Neural crest cell (in vitro differentiated cells): ENCODE data around the gene PCDHB1. TPM values are rescaled to one million over a fixed set of nuclear protein-coding genes. Genes with fewer than 3 reads are reported as not detected.

ENCODE experiments used
- DNase-seq: peaks from one replicate; pipeline ENCODE4 v3.0.0; 2021; ENCODE audit warnings: low read depth, mixed read lengths, low spot score
- H3K27ac Mint-ChIP-seq: one replicate; pipeline ENCODE4 v1.8.0; 2021; ENCODE audit warnings: mild to moderate bottlenecking, mixed read lengths; ENCODE audit not compliant: unreplicated experiment
- H3K27me3 Mint-ChIP-seq: 2 replicates; pipeline ENCODE4 v1.8.0; 2021; ENCODE audit warnings: low read depth, mild to moderate bottlenecking, mixed read lengths
- H3K36me3 Mint-ChIP-seq: 2 replicates; pipeline ENCODE4 v1.8.0; 2021; ENCODE audit warnings: low read depth, mild to moderate bottlenecking, mixed read lengths
- H3K4me1 Mint-ChIP-seq: 2 replicates; pipeline ENCODE4 v1.8.0; 2021; ENCODE audit warnings: mixed read lengths
- H3K4me3 Mint-ChIP-seq: one replicate; pipeline ENCODE4 v1.8.0; 2021; ENCODE audit warnings: mild to moderate bottlenecking, mixed read lengths
- H3K9me3 Mint-ChIP-seq: 2 replicates; pipeline ENCODE4 v1.8.0; 2021; ENCODE audit warnings: mixed read lengths
- CTCF ChIP-seq: fragments of 200-600 bp; sonication (generic); conservative IDR thresholded peaks from 2 replicates; pipeline ENCODE4 v1.5.0; 2021; ENCODE audit warnings: antibody characterized with exemption, mild to moderate bottlenecking
- long read RNA-seq: library from polyadenylated mRNA; unstranded; transcript quantifications from one replicate; pipeline ENCODE4 v2.0.0, GENCODE V29; 2020
- total RNA-seq: library from RNA; stranded (reverse); gene quantifications from 2 replicates; pipeline ENCODE4 v1.2.1, GENCODE V29; 2021

The PCDHB1 gene
- 0.14 and 0.23 TPM in 2 replicates for total RNA-seq
- long read RNA-seq, full-length matches to known transcripts: 1 of 1 reads
- long read RNA-seq, partial matches to known transcripts: 0 of 1 reads
- long read RNA-seq, other reads (novel, unspliced or antisense): 0 of 1 reads

- Mint-ChIP-seq H3K36me3 (no peaks in the 10 kb centered on the region), H3K4me1 (peaks cover 14% of the 10 kb centered on the region), H3K4me3 (peak within 1 kb of the TSS; percentile 90), H3K27me3 (peaks cover 37% of the 10 kb centered on the region), H3K27ac (peak within 1 kb of the TSS; percentile 2), H3K9me3 (peaks cover 4% of the 10 kb centered on the region)
- TF ChIP-seq CTCF: no peak
- no peak for DNase-seq
Measured at GRCh38 chr5:141050622-141051520, at the start of gene PCDHB1. Gene PCDHB1, plus strand, starts transcription at chr5:141051374. Its CDS starts 97 bp downstream, at chr5:141051471.

GRCh38 chr5:141001446-141001843 is 49.7 kb upstream of the PCDHB1 start:
- no peak for TF ChIP-seq CTCF
- no peaks in the 10 kb centered on the region for H3K9me3 Mint-ChIP-seq
- DNase-seq: no peak
- no peaks in the 10 kb centered on the region for H3K27me3 Mint-ChIP-seq
- peaks cover 3% of the 10 kb centered on the region for H3K36me3 Mint-ChIP-seq
- peak overlapping the region; percentile 89 for H3K4me3 Mint-ChIP-seq
- peaks cover 47% of the 10 kb centered on the region for H3K4me1 Mint-ChIP-seq
- peak overlapping the region; percentile 95 for H3K27ac Mint-ChIP-seq

GRCh38 chr5:141001844-141002604 is 49.1 kb upstream of the PCDHB1 start:
- H3K27me3 Mint-ChIP-seq: no peaks in the 10 kb centered on the region
- peak overlapping the region; percentile 95 for H3K27ac Mint-ChIP-seq
- no peak for TF ChIP-seq CTCF
- peaks cover 5% of the 10 kb centered on the region for H3K36me3 Mint-ChIP-seq
- H3K4me1 Mint-ChIP-seq: peaks cover 47% of the 10 kb centered on the region
- H3K4me3 Mint-ChIP-seq: peak overlapping the region; percentile 89
- DNase-seq: peak; percentile 36
- no peaks in the 10 kb centered on the region for H3K9me3 Mint-ChIP-seq

- H3K9me3 Mint-ChIP-seq: no peaks in the 10 kb centered on the region
- H3K27ac Mint-ChIP-seq: peak overlapping the region; percentile 64
- no peak for TF ChIP-seq CTCF
- peaks cover 5% of the 10 kb centered on the region for H3K36me3 Mint-ChIP-seq
- no peaks in the 10 kb centered on the region for H3K27me3 Mint-ChIP-seq
- peaks cover 47% of the 10 kb centered on the region for H3K4me1 Mint-ChIP-seq
- DNase-seq: no peak
- H3K4me3 Mint-ChIP-seq: peak overlapping the region; percentile 89
Measured at GRCh38 chr5:141002605-141002965, 48.6 kb upstream of the PCDHB1 start.

GRCh38 chr5:141003031-141003430 is 48.1 kb upstream of the PCDHB1 start:
- no peaks in the 10 kb centered on the region for H3K9me3 Mint-ChIP-seq
- TF ChIP-seq CTCF: no peak
- no peak for DNase-seq
- H3K27ac Mint-ChIP-seq: no peak overlapping the region
- no peak overlapping the region for H3K4me3 Mint-ChIP-seq
- H3K4me1 Mint-ChIP-seq: peaks cover 47% of the 10 kb centered on the region
- H3K27me3 Mint-ChIP-seq: no peaks in the 10 kb centered on the region
- H3K36me3 Mint-ChIP-seq: peaks cover 5% of the 10 kb centered on the region
